Right lobe of liver (tissue), 6 donors: ENCODE measurements around the gene HBG2. TPM values are rescaled to one million over a fixed set of nuclear protein-coding genes. Genes with fewer than 3 reads are reported as not detected.

ENCODE experiments used
- ATAC-seq, 4 donors: fragments of 200-7000 bp; cut with Tn5 transposase; one replicate each; pipeline ENCODE4 v1.9.1; 2020; ENCODE audit warnings: mild to moderate bottlenecking in 4 of 4, moderate library complexity in 4 of 4
- DNase-seq, 3 donors: peaks; one replicate each; pipeline ENCODE4 v3.0.0-alpha.2; 2020
- H3K27ac ChIP-seq, 3 donors: fragments of 200-600 bp; one replicate each; pipeline ENCODE4 v1.8.0; 2022
- H3K27me3 ChIP-seq, 2 donors: fragments of 200-600 bp; one replicate each; pipeline ENCODE4 v1.8.0; 2022
- H3K36me3 ChIP-seq, 4 donors: fragments of 200-600 bp; sonication (generic) in 1 of 4; one replicate each; pipeline versions ENCODE4 v1.5.1 to v1.8.0; 2017 to 2022; ENCODE audit warnings: control low read depth in 1 of 4
- H3K4me1 ChIP-seq, 4 donors: fragments of 200-600 bp; sonication (generic) in 1 of 4; one replicate each; pipeline versions ENCODE4 v1.5.1 to v1.8.0; 2017 to 2022; ENCODE audit warnings: control low read depth in 1 of 4
- H3K4me3 ChIP-seq, 3 donors: fragments of 200-600 bp; one replicate each; pipeline ENCODE4 v1.8.0; 2022
- H3K9me3 ChIP-seq, 4 donors: fragments of 200-600 bp; sonication (generic) in 1 of 4; one replicate each; pipeline versions ENCODE4 v1.5.1 to v1.8.0; 2017 to 2022; ENCODE audit warnings: control low read depth in 1 of 4
- CTCF ChIP-seq, 4 donors: fragments of 200-600 bp in 3 of 4; fragments of 450-650 bp in 1 of 4; IDR thresholded peaks; one replicate each; pipeline versions ENCODE4 v1.5.1 to v1.8.0; 2016 to 2022; ENCODE audit warnings: antibody characterized with exemption in 4 of 4, mild to moderate bottlenecking in 2 of 4
- POLR2A ChIP-seq: fragments of 450-650 bp; IDR thresholded peaks from one replicate; pipeline ENCODE4 v1.6.1; 2017; ENCODE audit warnings: antibody characterized with exemption, mild to moderate bottlenecking
- WGBS: methylation state at CpG from one replicate; pipeline ENCODE4 v1.1.6; 2018; ENCODE audit warnings: low coverage, low lambda C conversion rate; ENCODE audit not compliant: insufficient coverage; ENCODE audit errors: missing lambda C conversion rate; 5-methylcytosine and 5-hydroxymethylcytosine counted together
- intact Hi-C, 2 donors: fragments of 100-400 bp; cut with DNase I; formaldehyde crosslinking; loops; one replicate each; pipeline versions ENCODE4 v1.11.2 to v1.14.1; 2022
- total RNA-seq, 6 experiments: library from RNA; depleted of rRNA in 2 of 6; stranded (reverse); fragments of >200 nt in 2 of 6; fragmentation: NEBNext Ultra II Directional in 3 of 6; extraction: Animal tissue kit (Norgen Biotek cat#: 25700) in 3 of 6; gene quantifications; one replicate each; pipeline versions ENCODE4 v1.1.0 to v1.2.4, GENCODE V29; 2016 to 2023
- donor health status: DM: no; HTN: yes; CAD: no.
- donor health status: DM: no; HTN: no; CAD: no.
- donor health status: DM: no; HTN: no; CAD: no.
- donor health status: DM: no; HTN: yes; CAD: no.
- donor health status: DM: no; HTN: yes; CAD: no.

The HBG2 gene
- total RNA-seq, 6 experiments from 2014 or later = not detected

DNA sequence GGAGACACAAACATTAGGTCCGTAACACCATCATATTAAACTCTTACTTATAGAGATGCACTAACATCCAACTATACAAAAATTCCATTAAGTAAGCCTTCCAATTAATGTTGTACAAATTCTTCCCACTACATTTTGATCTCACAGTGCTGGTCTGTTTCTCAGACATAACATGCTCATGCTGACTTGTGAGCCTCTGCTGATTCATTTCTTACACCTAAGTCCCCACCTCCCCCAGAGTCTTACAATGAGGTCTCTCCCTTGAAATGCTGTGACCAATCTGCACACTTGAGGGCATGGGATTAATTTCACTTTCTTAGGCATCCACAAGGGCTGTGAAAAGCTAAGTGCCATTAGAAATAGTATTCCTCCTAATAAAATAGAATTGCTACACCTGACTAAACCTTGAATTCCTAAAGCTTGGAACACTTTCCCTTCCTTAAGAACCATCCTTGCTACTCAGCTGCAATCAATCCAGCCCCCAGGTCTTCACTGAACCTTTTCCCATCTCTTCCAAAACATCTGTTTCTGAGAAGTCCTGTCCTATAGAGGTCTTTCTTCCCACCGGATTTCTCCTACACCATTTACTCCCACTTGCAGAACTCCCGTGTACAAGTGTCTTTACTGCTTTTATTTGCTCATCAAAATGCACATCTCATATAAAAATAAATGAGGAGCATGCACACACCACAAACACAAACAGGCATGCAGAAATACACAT lies 6.9 kb downstream of the HBG2 start:
- Histone ChIP-seq H3K27ac (no peak overlapping the region), H3K27me3 (no peaks in the 10 kb centered on the region), H3K4me3 (no peak overlapping the region), H3K9me3 (no peaks in the 10 kb centered on the region), H3K36me3 (no peaks in the 10 kb centered on the region), H3K4me1 (no peaks in the 10 kb centered on the region)
- TF ChIP-seq CTCF (IDR thresholded peaks at IDR 0.05) = no peak
- TF ChIP-seq POLR2A = no peak
- ATAC-seq = no peak
- WGBS = 75% methylated on average over 3 of the region's 3 CpGs
- no peak for DNase-seq
- intact Hi-C loops = no loop called here

DNA sequence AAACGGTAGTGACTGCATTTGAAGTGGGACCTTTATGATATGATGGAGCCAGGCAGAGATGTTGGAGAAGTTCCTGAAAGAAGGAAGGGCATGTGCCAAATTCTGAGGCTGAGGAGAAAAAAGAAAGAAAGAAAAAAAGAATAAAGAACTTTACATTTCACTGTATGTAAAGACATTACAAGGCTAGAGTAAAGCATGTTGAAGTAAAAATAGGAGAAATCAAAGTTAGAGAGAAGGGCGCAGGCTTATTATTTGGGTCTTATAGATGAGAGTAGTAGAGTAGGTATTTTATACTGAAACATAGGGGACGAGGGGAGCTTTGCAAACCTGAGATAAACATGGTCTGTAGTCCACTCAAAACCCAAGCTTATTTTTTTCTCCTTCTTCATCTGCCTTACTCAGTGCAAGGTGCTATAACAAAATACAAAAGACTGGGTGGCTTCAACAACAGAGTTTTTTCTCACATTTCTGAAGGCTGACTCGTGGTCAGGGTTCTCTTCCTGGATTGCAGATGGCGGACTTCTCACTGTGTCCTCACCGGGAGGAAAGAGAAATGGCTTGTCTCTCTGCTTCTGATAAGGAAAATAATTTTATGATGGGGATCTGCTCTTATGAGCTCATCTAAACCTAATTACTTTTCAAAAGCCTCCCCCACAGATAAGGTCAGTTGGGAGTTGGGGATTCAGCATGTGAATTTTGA lies 7.7 kb downstream of the HBG2 start:
- intact Hi-C loops = no loop called here
- Histone ChIP-seq H3K27me3 (no peaks in the 10 kb centered on the region), H3K9me3 (no peaks in the 10 kb centered on the region), H3K4me1 (no peaks in the 10 kb centered on the region), H3K27ac (no peak overlapping the region), H3K4me3 (no peak overlapping the region), H3K36me3 (no peaks in the 10 kb centered on the region)
- TF ChIP-seq POLR2A = no peak
- no peak for TF ChIP-seq CTCF (IDR thresholded peaks at IDR 0.05)
- no peak for ATAC-seq
- DNase-seq = no peak
- 41% methylated on average over 6 of the region's 6 CpGs for WGBS

DNA sequence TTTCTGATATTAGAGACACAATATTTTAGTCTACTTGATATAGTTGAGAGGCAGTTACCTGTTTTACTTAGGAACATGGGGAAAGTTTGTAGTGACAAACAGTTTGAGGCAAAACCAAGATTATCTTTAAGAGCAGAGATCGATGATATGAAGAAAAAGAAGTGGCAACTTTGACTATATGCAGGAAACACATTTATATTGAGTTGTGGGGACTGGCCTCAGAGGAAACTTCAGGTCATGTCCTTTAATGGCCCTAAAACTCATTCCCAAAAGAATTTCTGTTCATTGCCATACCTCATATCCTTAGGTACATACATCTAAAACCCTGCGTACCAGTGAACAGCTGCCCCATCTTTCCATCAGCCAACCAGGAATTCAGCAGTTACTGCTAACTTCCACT lies 9.4 kb downstream of the HBG2 start:
- H3K27ac ChIP-seq = no peak overlapping the region
- intact Hi-C loops = no loop called here
- no peak for ATAC-seq
- no peak for DNase-seq
- H3K4me3 ChIP-seq = no peak overlapping the region
- H3K9me3 ChIP-seq = no peaks in the 10 kb centered on the region
- TF ChIP-seq CTCF (IDR thresholded peaks at IDR 0.05) = no peak
- no peak for TF ChIP-seq POLR2A
- no peaks in the 10 kb centered on the region for H3K27me3 ChIP-seq
- no peaks in the 10 kb centered on the region for H3K36me3 ChIP-seq
- 57% methylated on average over 2 of the region's 2 CpGs for WGBS
- no peaks in the 10 kb centered on the region for H3K4me1 ChIP-seq

- WGBS = 54% methylated on average over 4 of the region's 4 CpGs
- no peak for ATAC-seq
- no peak for TF ChIP-seq CTCF (IDR thresholded peaks at IDR 0.05)
- TF ChIP-seq POLR2A = no peak
Measured at GRCh38 chr11:5243816-5244180, 10.8 kb downstream of the HBG2 start.

More at GRCh38 chr11:5243816-5244180, 10.8 kb downstream of the HBG2 start:
- no peaks in the 10 kb centered on the region for H3K4me1 ChIP-seq
- no peak overlapping the region for H3K27ac ChIP-seq
- DNase-seq = no peak
- H3K27me3 ChIP-seq = no peaks in the 10 kb centered on the region
- no peak overlapping the region for H3K4me3 ChIP-seq
- intact Hi-C loops = no loop called here
- H3K36me3 ChIP-seq = no peaks in the 10 kb centered on the region
- H3K9me3 ChIP-seq = no peaks in the 10 kb centered on the region
